HEK293 (cell line): ENCODE data around the gene ZKSCAN8.

Experiments used
- BCL11B ChIP-seq: fragments of 450-650 bp; formaldehyde crosslinking; IDR thresholded peaks from 2 replicates; pipeline ENCODE4 v1.5.1; 2016; ENCODE audit warnings: low read depth, missing biosample characterization, missing genetic modification characterization
- GLI4 ChIP-seq: fragments of 450-650 bp; formaldehyde crosslinking; IDR thresholded peaks from 2 replicates; pipeline ENCODE4 v1.5.1; 2016; ENCODE audit warnings: missing biosample characterization, missing genetic modification characterization
- HIC1 ChIP-seq: fragments of 450-650 bp; formaldehyde crosslinking; IDR thresholded peaks from 2 replicates; pipeline ENCODE4 v1.5.1; 2016; ENCODE audit warnings: missing biosample characterization, missing genetic modification characterization
- KLF16 ChIP-seq: fragments of 450-650 bp; formaldehyde crosslinking; IDR thresholded peaks from 2 replicates; pipeline ENCODE4 v1.5.1; 2017; ENCODE audit warnings: missing biosample characterization, missing genetic modification characterization
- KLF9 ChIP-seq: fragments of 450-650 bp; formaldehyde crosslinking; IDR thresholded peaks from 2 replicates; pipeline ENCODE4 v1.5.1; 2016; ENCODE audit warnings: missing biosample characterization, missing genetic modification characterization, low read depth
- MYNN ChIP-seq: fragments of 450-650 bp; formaldehyde crosslinking; IDR thresholded peaks from 2 replicates; pipeline ENCODE4 v1.5.1; 2016; ENCODE audit warnings: missing biosample characterization, missing genetic modification characterization, borderline replicate concordance
- PRDM4 ChIP-seq: fragments of 450-650 bp; formaldehyde crosslinking; IDR thresholded peaks from 2 replicates; pipeline ENCODE4 v1.5.1; 2017; ENCODE audit warnings: missing biosample characterization, missing genetic modification characterization
- SCRT1 ChIP-seq: fragments of 450-650 bp; formaldehyde crosslinking; IDR thresholded peaks from 2 replicates; pipeline ENCODE4 v1.5.1; 2016; ENCODE audit warnings: missing biosample characterization, missing genetic modification characterization, borderline replicate concordance
- SETDB1 ChIP-seq: IDR thresholded peaks from one replicate; pipeline ENCODE4 v1.6.1; 2017; ENCODE audit warnings: mild to moderate bottlenecking, low read length, moderate library complexity, mixed read lengths; ENCODE audit not compliant: insufficient read length
- TRIM28 ChIP-seq: IDR thresholded peaks from 2 replicates; pipeline ENCODE4 v1.6.1; 2011; ENCODE audit warnings: low read length, control low read depth, borderline replicate concordance
- ZBTB20 ChIP-seq: fragments of 450-650 bp; formaldehyde crosslinking; IDR thresholded peaks from 2 replicates; pipeline ENCODE4 v1.5.1; 2016; ENCODE audit warnings: missing biosample characterization, missing genetic modification characterization
- ZEB2 ChIP-seq: fragments of 450-650 bp; formaldehyde crosslinking; IDR thresholded peaks from 2 replicates; pipeline ENCODE4 v1.5.1; 2016; ENCODE audit warnings: missing biosample characterization, missing genetic modification characterization
- ZFHX2 ChIP-seq: fragments of 450-650 bp; formaldehyde crosslinking; conservative IDR thresholded peaks from 2 replicates; pipeline ENCODE4 v1.5.1; 2016; ENCODE audit warnings: missing biosample characterization, missing genetic modification characterization
- ZFP3 ChIP-seq: fragments of 450-650 bp; formaldehyde crosslinking; IDR thresholded peaks from 2 replicates; pipeline ENCODE4 v1.5.1; 2016; ENCODE audit warnings: low read depth, missing biosample characterization, missing genetic modification characterization
- ZNF114 ChIP-seq: fragments of 450-650 bp; formaldehyde crosslinking; IDR thresholded peaks from 2 replicates; pipeline ENCODE4 v1.5.0; 2017; ENCODE audit warnings: missing biosample characterization, missing genetic modification characterization
- ZNF132 ChIP-seq: fragments of 450-650 bp; formaldehyde crosslinking; IDR thresholded peaks from 2 replicates; pipeline ENCODE4 v1.5.1; 2017; ENCODE audit warnings: missing biosample characterization, missing genetic modification characterization, borderline replicate concordance
- ZNF146 ChIP-seq: fragments of 450-650 bp; formaldehyde crosslinking; IDR thresholded peaks from 2 replicates; pipeline ENCODE4 v1.5.1; 2016; ENCODE audit warnings: missing biosample characterization, missing genetic modification characterization
- ZNF155 ChIP-seq: fragments of 450-650 bp; formaldehyde crosslinking; IDR thresholded peaks from 2 replicates; pipeline ENCODE4 v1.5.1; 2016; ENCODE audit warnings: missing biosample characterization, missing genetic modification characterization
- ZNF23 ChIP-seq: fragments of 450-650 bp; formaldehyde crosslinking; IDR thresholded peaks from 2 replicates; pipeline ENCODE4 v1.5.1; 2016; ENCODE audit warnings: missing biosample characterization, missing genetic modification characterization, borderline replicate concordance
- ZNF248 ChIP-seq: fragments of 450-650 bp; formaldehyde crosslinking; IDR thresholded peaks from 2 replicates; pipeline ENCODE4 v1.5.1; 2017; ENCODE audit warnings: missing biosample characterization, missing genetic modification characterization
- ZNF404 ChIP-seq: fragments of 450-650 bp; formaldehyde crosslinking; IDR thresholded peaks from 2 replicates; pipeline ENCODE4 v1.5.1; 2017; ENCODE audit warnings: missing biosample characterization, missing genetic modification characterization
- ZNF423 ChIP-seq: fragments of 450-650 bp; formaldehyde crosslinking; IDR thresholded peaks from 2 replicates; pipeline ENCODE4 v1.5.1; 2016; ENCODE audit warnings: missing biosample characterization, missing genetic modification characterization
- ZNF48 ChIP-seq: fragments of 450-650 bp; formaldehyde crosslinking; IDR thresholded peaks from 2 replicates; pipeline ENCODE4 v1.5.1; 2016; ENCODE audit warnings: missing biosample characterization, missing genetic modification characterization
- ZNF548 ChIP-seq: fragments of 450-650 bp; formaldehyde crosslinking; IDR thresholded peaks from 2 replicates; pipeline ENCODE4 v1.5.1; 2016; ENCODE audit warnings: missing biosample characterization, missing genetic modification characterization
- ZNF596 ChIP-seq: fragments of 450-650 bp; IDR thresholded peaks from 2 replicates; pipeline ENCODE4 v1.5.0; 2018; ENCODE audit warnings: missing biosample characterization, mild to moderate bottlenecking, missing genetic modification characterization, moderate library complexity
- ZNF610 ChIP-seq: fragments of 450-650 bp; formaldehyde crosslinking; IDR thresholded peaks from 2 replicates; pipeline ENCODE4 v1.5.1; 2016; ENCODE audit warnings: missing biosample characterization, missing genetic modification characterization, borderline replicate concordance
- ZNF677 ChIP-seq: fragments of 450-650 bp; IDR thresholded peaks from 2 replicates; pipeline ENCODE4 v1.5.0; 2018; ENCODE audit warnings: missing biosample characterization, mild to moderate bottlenecking, missing genetic modification characterization, moderate library complexity
- ZNF768 ChIP-seq: fragments of 450-650 bp; formaldehyde crosslinking; IDR thresholded peaks from 2 replicates; pipeline ENCODE4 v1.5.1; 2018; ENCODE audit warnings: missing biosample characterization, mild to moderate bottlenecking, missing genetic modification characterization
- ZSCAN16 ChIP-seq: fragments of 450-650 bp; formaldehyde crosslinking; IDR thresholded peaks from 2 replicates; pipeline ENCODE4 v1.5.1; 2016; ENCODE audit warnings: missing biosample characterization, missing genetic modification characterization
- TF ChIP-seq, protein P1 (sequence below): sonication (generic); formaldehyde crosslinking; IDR thresholded peaks from 2 replicates; pipeline ENCODE4 v1.8.1; 2022; ENCODE audit warnings: mild to moderate bottlenecking, moderate library complexity, missing genetic modification reagents
- TF ChIP-seq, protein P2 (sequence below): fragments of 450-650 bp; formaldehyde crosslinking; IDR thresholded peaks from 2 replicates; pipeline ENCODE4 v1.5.0; 2017; ENCODE audit warnings: missing biosample characterization, missing genetic modification characterization, borderline replicate concordance

Gene ZKSCAN8

GRCh38 chr6:28141500-28142329 lies at the start of gene ZKSCAN8 (continued):
- TF ChIP-seq HIC1 (peak; percentile 94), BCL11B (tag by site-specific recombination) (peak; percentile 98), MYNN (tag by site-specific recombination) (no peak), PRDM4 (tag by site-specific recombination) (no peak; the same call in 1 of the 2 replicates), ZNF404 (tag by site-specific recombination) (no peak), ZFP3 (tag by site-specific recombination) (no peak), ZEB2 (peak; percentile 87), GLI4 (tag by site-specific recombination) (no peak), ZNF48 (no peak), SCRT1 (tag by site-specific recombination) (no peak), ZNF132 (tag by site-specific recombination) (no peak), ZNF114 (tag by site-specific recombination) (no peak), ZFHX2 (tag by site-specific recombination) (peak; percentile 27; the same call in 1 of the 2 replicates), ZNF155 (tag by site-specific recombination) (no peak), ZNF768 (tag by site-specific recombination) (no peak; the same call in 1 of the 2 replicates), ZNF548 (no peak), ZNF596 (tag by site-specific recombination) (no peak), KLF16 (no peak), ZNF423 (tag by site-specific recombination) (0 out of 2 replicates have a peak, but pooled peaks have one; percentile 51), SETDB1 (no peak), KLF9 (peak; percentile 93), ZNF146 (tag by site-specific recombination) (no peak), TRIM28 (peak; percentile 91), ZNF610 (no peak; the same call in 1 of the 2 replicates), ZBTB20 (peak; percentile 81), ZNF23 (no peak), ZSCAN16 (tag by site-specific recombination) (no peak), ZNF677 (tag by site-specific recombination) (no peak), ZNF248 (no peak)
- TF ChIP-seq, protein P1, sequence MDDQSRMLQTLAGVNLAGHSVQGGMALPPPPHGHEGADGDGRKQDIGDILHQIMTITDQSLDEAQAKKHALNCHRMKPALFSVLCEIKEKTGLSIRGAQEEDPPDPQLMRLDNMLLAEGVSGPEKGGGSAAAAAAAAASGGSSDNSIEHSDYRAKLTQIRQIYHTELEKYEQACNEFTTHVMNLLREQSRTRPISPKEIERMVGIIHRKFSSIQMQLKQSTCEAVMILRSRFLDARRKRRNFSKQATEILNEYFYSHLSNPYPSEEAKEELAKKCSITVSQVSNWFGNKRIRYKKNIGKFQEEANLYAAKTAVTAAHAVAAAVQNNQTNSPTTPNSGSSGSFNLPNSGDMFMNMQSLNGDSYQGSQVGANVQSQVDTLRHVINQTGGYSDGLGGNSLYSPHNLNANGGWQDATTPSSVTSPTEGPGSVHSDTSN = peak; percentile 80
- TF ChIP-seq, protein P2, sequence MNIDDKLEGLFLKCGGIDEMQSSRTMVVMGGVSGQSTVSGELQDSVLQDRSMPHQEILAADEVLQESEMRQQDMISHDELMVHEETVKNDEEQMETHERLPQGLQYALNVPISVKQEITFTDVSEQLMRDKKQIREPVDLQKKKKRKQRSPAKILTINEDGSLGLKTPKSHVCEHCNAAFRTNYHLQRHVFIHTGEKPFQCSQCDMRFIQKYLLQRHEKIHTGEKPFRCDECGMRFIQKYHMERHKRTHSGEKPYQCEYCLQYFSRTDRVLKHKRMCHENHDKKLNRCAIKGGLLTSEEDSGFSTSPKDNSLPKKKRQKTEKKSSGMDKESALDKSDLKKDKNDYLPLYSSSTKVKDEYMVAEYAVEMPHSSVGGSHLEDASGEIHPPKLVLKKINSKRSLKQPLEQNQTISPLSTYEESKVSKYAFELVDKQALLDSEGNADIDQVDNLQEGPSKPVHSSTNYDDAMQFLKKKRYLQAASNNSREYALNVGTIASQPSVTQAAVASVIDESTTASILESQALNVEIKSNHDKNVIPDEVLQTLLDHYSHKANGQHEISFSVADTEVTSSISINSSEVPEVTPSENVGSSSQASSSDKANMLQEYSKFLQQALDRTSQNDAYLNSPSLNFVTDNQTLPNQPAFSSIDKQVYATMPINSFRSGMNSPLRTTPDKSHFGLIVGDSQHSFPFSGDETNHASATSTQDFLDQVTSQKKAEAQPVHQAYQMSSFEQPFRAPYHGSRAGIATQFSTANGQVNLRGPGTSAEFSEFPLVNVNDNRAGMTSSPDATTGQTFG (tag by site-specific recombination) = no peak
